NCI-H2029 (cell line): ENCODE data around the gene VEPH1.

Experiments
- DNase-seq: peaks from one replicate; lab custom pipeline; 2025; lab: John Stamatoyannopoulos, UW

VEPH1 gene

DNA sequence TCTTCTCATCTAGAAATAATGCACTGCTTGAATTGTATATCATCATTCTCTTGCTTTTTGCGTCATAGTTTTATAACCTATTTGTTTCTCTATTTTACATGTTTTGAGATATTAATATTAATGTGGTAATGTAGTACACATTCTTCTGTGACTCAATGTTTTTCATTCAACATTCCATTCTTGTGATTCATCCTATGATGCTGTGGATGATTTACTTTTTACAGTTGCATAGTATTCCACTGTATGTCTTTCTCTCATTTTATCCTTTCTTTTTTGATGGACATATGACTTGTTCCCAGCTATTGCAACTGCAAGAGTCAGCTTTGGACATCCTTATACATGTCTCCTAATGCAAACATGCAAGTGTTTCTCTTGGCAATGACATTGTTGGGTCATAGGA is 20.6 kb upstream of the VEPH1 start:
- DNase-seq = no peak

DNA sequence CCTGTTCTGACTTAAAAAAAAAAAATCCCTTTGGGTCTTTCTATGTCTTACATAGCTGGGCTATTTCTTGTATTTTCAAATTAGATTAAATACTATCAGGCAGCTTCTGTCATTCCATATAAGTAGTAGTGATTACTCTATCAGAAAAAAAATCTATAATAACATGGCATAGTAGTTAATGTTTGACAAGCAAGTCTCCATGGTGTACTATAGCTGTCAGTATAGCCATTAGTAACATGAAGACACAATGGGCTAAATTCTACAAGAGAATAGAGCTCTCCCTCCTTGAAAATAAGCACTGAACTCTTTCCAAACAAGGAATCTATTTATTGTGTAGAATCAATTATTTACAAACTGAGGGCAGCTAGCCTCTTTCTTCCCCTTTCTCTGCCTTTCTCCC is 19.4 kb upstream of the VEPH1 start:
- no peak for DNase-seq

DNA sequence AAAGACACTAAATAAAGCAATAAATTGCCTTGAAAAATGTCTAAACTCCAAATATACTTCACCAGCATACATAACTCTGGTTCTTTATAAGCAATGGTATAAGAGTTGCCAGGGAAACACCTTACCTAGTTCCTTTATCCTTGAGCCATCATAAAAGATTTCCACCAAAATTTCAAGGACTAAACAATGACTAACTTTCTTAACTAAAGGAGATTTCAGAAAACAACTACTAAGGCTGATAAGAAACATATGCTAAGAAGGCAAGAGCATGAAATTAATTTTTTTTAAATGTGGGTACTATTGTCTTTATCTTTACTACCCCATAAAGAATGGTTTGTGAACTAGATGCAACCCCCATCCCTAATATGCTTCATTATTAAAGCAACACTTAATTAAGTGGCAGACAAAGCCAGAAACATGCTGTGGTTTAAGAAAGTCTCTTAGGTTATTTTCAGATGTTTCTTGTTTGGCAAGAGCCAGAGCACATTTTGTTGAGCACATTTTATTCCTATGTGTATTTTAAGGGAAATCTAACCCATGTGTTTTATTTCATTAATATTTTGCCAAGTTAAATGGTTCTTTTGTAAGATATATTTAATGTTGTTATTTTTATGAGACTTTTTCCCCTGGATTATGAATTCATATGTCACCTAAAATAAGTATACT is 17.4 kb upstream of the VEPH1 start:
- DNase-seq = no peak

DNA sequence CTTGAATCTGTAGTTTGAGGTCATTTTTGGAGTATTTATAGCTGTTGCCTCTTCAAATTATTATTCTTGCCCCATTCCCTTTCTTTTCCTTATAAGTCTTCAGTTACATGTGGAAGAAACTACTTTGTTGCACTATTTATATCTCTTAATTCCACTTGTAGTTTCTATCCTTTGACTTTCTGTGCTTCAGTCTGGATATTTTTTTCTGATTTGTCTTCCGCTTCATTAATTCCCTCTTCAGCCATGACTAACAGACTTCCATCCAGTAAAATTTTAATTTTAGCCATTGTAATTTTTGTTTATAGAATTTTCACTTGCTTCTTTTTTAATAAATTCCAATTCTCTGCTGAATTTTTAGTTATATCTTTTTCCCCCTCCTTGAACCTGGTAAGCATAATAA is 15.7 kb upstream of the VEPH1 start:
- no peak for DNase-seq

DNA sequence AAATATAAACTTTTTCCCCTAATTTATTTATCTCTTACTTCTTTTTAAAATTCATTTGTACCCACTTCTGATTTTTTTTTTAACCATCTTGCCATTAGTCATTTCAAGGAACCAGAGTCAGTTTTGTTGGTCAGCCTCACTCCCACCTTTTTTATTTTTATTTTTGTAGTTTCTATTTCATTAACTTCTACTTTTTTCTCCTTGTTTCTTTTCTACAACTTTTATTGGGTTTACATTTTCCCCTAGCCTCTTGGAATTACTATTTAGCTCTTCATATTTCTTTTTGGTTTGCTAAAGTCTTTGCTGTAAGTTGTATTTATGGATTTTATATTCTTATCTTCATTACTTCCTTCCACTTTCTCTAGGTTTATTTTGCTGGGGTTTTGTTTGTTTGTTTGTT is 13.7 kb upstream of the VEPH1 start:
- DNase-seq = no peak

DNA sequence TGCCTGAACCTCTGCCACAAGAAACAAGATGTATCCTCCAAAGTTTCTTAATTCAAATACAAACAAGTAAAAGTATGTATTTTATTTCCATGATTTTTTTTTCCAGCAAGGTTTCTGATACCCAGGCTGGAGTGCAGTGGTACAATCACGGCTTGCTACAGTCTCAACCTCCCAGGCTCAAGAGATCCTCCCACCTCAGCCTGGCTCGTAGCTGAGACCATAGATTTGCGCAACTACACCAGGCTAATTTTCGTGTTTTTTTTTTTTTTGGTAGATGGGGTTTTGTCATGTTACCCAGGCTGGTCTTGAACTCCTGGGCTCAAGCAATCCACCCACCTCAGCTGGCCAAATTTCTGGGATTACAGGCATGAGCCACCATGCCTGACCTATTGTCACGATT is 12.2 kb upstream of the VEPH1 start:
- no peak for DNase-seq

DNA sequence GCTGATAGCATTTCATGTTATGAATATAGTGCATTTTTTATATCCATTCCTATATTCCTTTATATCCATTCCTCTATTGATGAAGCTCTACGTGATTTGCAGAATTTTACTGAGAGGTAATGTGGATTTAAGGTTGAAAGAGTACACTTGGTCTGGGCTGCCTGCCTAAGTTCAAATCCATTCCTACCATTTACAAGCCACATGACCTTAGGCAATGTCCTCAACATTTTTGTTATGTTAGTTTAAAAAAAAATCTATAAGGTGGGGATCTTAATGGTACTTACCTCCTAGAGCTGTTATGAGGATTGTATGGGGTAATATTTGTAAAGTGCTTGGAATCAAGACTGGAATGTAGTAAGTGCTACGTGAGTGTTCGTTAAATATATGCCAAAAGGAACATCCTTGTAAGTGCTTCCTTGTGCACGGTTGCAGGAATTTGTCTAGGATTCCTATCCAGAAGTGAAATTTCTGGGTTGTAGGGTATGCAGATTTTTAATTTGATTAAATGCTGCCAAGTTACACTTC is 11.2 kb upstream of the VEPH1 start:
- DNase-seq = no peak

DNA sequence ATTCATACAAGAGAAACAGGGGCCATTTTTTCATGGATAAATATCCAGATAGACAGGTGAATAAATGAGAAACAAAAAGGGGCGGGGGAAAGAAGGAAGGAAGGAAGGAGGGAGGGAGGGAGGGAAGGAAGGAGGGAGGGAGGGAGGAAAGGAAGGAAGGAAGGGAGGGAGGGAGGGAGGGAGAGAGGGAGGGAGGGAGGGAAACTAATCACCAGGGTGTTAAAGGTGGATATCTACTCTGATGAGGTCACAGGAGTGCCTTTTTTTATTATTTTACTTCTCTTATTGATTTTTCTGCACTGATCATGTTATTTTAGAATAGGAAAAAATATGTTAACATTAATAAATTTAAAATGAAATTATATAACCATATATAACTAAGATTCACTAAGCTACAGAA is 10.4 kb upstream of the VEPH1 start:
- DNase-seq = no peak

DNA sequence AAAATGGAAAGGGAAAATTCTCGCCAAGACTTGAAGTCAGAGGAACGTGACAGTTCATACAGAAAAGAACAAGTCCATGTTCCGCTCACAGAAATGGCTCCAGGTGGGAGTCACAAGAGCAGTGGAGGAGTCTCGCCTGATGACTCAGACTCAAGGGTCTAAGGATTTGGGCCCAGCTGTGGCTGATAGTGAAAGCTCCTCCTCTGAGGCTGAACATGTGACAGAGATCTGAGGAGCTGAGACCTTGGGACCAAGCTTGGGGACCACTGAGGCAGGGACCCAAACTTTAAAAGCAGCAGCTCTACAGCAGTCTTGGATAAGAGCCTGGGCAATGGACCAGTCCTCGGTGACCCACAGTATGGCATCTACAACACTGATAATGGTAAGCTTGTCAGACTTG is 9.3 kb upstream of the VEPH1 start:
- DNase-seq = no peak

DNA sequence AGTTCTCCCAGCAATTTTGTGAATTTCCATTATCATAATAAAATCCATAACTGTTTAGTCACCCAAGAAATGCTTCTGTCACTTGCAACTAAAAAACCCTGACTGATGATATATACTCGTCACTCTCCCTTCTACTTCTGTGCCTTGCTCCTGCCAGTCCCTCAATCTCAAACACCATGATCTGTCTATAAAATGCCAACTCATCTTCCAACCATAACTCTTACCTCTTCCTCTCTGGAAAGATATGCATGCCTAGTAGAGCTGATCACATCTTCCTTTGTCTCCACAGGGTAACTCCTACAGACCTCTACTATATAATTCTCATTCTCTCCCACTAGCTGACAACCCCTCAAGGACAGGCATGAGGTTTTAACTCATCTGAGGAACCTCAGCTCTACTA is 5.2 kb upstream of the VEPH1 start:
- DNase-seq = no peak

DNA sequence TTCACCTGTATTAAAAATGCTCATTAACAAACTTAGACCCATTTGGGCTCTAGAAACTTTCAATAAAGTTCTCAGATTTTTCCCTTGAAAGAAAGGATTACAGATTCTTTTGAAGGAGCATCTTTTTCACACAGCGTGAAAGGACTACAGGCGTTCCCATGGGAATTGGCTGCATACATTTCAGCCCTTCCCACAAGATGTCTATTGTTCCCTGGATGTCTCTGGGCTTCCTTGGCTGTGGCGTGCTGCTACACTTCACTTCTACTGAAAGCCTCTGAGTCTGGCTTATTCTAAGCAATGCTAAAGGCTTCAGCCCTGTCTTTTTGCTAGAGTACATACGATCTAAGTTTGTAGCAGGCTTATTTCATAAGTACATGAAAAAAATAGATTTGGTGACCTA is 1.4 kb downstream of the VEPH1 start:
- no peak for DNase-seq

DNA sequence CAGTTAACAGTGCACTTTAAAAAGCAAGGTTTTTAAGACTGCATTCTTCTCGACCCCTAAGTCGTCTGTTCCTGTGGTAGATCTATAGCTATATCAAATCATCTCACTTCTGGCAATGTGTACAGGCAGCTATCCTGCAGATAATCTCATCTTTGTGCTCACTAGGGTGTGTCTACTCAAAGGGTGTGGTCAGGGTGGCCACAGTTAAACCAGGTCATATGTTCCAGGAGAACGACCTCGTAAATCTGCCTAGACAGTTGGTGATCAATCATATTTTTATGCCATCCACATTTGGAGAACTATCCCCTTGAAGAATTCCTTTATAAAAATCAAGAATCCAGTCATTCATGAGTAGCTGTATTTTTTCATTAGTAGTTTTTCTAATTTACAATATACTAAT is 3.0 kb downstream of the VEPH1 start:
- no peak for DNase-seq

DNA sequence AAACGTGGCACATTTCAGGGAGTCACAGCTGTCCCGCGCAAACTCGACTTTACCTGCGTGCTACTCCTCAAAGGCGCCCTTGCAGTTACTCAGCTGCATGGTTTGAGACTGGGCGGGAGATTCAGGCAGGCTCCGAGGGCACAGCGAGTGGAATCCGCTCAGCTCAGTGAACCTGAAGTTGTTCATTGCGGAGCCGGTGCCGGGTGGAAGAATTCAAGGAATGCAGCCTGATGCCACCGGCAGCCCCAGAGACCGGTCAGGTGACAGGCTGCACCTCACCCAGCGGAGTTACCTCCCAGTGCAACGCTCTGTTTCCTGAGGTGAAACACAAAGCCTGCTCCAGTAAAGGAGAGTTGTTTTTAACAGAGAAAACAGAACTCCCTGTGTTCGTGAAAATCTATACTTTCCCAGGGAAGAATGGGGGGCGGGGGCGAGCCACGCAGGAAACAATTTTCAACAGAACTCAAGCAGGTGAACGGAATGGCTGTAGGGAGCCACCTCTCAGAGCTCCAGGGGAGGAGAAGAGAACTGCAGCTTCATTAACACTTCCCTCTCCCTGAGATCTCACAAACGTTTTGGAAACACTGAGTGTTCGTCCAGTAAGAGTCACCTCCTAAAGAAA is 3.8 kb downstream of the VEPH1 start:
- no peak for DNase-seq

DNA sequence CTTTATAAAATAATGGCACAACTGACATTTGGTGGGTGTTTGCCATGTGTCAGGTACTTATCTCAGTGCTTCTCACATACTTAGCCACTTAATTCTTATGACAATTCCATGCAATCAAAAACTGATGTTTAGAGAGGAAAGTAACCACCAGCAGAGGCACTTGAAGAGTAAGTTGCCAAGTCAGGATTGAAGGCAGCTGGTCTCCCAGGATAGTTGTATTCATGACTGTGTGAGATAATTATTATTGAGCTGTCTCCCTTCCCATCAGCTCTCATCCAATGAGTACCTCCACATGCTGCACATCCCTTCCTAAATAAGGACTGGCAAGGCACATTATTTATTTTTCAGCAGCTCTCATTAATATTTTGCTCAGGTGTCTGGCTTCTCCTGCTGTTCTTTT is 4.8 kb downstream of the VEPH1 start:
- no peak for DNase-seq

DNA sequence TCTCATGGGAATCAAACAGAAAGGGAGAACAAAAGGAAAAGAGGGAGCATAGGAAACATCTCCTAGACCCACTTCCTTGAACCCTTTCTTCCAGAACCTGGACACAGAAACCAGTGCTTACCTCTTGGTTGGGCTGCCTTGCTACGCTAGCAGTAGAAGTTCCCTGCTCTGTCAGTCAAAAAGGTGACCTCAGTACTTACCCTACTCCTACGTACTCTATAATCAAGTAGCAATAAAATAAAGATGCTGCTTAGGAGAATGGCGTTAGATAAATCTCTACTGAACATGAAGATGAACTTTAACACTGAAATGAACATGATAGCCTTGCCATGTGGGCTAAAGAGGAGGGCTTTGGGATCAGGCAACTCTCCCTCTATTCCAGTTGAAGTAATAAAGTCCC is 7.4 kb downstream of the VEPH1 start:
- DNase-seq = no peak

DNA sequence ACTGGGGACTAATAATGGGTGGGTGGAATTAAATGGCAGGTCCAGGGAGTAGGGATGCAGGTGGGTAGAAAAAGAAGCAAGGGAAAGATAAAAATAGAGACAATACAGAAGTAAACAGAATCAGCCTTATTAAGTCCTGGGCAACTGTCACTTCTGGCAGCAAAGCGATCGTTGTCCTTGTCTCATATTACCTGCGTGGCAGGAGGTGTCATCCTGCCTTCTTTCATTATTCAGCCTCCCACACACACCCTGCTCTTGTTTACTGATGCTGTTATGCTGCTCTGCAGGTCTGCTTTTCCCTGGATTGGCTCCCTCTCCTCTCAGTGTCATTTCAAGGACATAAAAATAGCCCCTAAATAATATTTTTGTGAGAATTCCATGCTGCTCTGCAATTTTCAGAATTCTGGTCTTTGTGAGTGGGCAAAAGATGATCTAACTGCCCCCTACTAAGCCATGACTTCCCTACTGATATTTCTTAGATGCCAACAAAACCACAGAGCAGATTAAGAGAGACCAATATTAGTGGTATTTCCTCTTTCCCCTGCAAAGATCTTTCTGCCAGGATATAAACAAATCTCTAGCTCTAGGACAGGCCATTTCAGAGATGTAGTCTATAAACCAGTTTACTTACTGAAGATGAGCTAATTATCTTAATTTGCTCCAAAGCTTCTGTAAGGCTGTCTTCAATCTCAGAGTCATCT is 8.5 kb downstream of the VEPH1 start:
- DNase-seq = peak; percentile 85

DNA sequence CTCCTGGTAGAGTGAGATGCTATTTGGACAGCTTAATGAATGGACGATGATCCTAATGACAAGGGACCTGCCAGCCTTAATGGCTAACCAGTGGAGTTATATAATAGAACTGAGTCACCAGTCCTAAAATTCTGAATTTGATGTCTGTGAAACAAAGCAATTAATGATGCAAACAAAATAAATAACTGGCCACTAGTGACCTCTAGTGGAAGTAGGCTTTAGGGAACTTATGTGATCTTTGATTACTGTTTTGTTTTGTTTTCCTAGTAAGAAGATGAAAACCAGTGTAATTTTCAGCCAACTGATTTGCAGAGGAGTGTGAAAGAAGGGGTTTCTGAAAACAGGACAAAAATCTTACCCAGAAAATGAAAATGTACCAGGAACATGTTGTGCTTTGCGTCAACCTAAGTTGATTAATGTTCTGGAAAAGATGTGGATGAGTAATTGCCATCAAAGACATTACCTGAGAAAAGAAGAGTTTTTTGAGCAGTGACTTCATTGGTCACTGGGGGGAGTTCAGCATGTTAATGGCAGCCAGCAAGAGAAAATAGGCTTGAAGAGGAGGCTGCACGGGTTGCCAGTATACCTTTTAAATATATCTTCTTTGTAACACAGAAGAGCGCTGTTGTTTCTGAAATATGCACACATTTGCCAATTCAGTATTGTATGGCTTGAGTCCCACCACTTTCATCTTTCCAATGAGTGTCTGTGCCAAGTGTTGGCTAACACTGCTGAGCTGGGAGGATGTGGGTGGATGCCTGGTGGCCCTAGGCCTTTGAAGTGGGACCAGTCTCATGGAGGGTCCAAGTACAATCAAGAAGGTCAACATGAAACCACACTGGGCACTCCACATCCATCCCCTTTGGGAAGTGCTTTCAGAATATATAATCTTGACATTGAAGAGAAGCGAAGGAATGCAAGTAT is 9.3 kb downstream of the VEPH1 start:
- DNase-seq = peak; percentile 65

DNA sequence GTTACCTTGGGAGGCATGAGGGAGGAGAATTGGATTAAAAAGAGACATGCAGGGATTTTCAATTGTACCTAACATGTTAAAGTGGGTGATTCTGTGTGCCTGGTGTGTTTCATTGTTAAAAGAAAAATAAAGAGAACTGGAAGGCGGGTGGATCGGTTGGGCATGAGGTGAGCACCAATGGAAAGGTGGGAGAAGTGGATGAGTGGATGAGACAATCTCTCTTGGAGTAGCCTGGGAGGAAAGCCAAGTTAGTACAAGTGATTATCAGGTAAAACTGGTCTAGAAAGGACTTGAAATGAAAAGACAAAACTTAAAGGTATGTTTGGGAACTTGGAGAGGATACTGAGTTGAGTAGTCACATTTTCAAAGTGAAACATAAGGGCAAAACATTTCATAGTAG is 12.1 kb downstream of the VEPH1 start:
- DNase-seq = peak; percentile 71

DNA sequence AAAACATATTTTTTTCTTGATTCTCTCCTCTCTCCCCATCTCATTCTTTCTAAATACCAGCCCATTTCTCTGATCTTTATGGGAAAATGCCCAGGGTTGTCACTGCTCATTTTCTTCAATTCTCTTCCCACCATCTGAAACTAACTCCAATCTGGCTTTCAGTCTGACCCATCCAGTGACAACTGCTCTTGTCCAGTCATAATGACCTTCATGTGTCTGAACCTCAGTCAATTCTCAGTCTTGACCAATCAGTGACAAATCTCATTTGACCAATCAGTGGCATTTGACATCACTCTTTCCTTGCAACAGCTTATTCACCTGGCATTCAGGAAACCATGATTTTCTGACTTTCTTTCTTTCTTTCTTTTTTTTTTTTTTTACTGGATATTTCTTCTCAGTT is 15.1 kb downstream of the VEPH1 start:
- no peak for DNase-seq

DNA sequence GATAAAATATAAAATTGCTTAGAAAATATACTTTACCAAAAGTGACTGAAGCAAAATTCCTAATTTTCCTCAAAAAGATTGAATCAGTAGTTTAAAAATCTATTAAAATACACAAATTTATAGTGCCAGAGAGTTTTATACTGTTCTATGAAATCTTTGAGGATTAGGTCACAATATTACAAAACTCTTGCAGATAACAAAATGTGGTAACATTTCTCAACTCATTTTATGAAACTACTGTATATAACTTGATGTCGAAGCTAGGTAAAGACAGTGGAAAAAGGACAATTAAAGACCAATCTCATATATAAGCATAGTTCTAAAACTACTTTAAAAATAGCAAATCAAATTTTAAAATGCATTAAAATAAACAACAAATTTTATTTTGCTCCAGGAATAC is 15.9 kb downstream of the VEPH1 start:
- no peak for DNase-seq

DNA sequence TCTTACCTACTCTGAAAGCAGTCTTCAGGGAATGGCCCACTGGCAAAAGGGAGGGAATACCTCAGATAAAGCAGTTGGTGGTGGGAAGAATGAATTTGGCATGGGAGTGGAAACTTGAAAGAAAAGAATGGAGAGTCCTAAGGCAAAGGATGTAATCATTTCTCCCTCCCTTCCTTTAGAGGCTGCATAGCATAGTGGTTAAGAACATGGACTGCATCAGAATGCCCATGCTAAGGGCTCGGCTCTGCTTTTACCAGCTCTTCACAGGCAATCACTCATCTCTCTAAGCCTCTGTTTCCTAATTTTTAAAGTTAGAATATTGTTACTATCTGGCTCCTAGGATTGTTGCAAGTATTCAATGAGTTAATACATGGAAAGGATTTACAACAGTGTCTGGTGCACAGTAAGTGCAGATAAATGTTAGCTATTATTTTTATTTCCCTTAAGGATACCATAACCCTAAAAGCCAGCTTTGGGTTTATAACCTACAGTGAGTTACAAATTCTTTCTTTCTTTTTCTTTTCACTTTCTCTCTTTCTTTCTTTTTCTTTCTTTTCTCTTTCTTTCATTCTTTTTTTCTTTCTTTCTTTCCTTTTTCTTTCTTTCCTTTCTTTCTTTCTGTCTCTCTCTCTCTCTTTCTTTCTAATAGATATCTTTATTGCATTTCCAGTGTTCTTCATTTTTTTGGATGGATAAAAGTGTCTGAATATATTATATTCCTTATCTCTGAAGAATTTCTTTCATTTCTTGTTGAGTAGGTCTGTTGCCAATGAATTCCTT is 23.6 kb downstream of the VEPH1 start:
- DNase-seq = no peak

DNA sequence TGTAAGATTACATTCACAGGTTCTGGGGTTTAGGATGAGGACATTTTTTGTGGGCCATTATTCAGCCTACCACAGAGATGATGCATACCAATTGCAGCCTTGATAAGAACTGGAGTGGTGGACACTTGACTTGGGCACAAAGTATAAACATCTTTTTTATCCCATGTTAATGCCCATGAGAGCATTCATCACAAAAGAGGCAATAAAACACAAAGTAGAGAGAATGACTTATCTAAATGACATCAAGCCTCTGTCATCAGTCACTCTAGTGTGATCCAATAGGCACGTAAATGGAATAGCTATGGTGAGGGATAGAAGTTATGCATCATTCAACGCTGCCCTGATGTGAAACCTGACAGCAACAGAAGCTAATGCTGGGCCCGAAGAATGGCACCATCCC is 25.8 kb downstream of the VEPH1 start:
- no peak for DNase-seq
